Left ventricle myocardium superior (tissue), 1 donor: ENCODE data around the gene PAWR. TPM values are rescaled to one million over a fixed set of nuclear protein-coding genes. Genes with fewer than 3 reads are reported as not detected.
"Not testable (repeated sequence)": the region's sequence is repeated elsewhere in the genome, so short reads cannot be mapped to it uniquely, and the experiment has no call there.

Experiments used
- ATAC-seq: fragments of 200-7000 bp; cut with Tn5 transposase; one replicate; pipeline ENCODE4 v1.9.1; 2020; ENCODE audit warnings: mild to moderate bottlenecking, moderate library complexity
- DNase-seq: peaks from one replicate; pipeline ENCODE4 v3.0.0-alpha.2; 2020
- intact Hi-C: fragments of 100-400 bp; cut with micrococcal nuclease; formaldehyde crosslinking; loops from one replicate; pipeline ENCODE4 v1.11.0; 2022
- total RNA-seq: library from RNA; stranded (reverse); fragmentation: NEBNext Ultra II Directional; extraction: Animal tissue kit (Norgen Biotek cat#: 25700); gene quantifications from one replicate; pipeline ENCODE4 v1.2.1, GENCODE V29; 2021
- donor health status: DM: no; HTN: yes; CAD: no; lungs with severe emphysema.

PAWR gene
- total RNA-seq, 1 donor from 2014 or later, result 17.3 TPM

- no peak for DNase-seq
- intact Hi-C loops, result no loop called here
- ATAC-seq, result no peak
Measured at GRCh38 chr12:79560225-79560889, 130.4 kb downstream of the PAWR start.

DNA sequence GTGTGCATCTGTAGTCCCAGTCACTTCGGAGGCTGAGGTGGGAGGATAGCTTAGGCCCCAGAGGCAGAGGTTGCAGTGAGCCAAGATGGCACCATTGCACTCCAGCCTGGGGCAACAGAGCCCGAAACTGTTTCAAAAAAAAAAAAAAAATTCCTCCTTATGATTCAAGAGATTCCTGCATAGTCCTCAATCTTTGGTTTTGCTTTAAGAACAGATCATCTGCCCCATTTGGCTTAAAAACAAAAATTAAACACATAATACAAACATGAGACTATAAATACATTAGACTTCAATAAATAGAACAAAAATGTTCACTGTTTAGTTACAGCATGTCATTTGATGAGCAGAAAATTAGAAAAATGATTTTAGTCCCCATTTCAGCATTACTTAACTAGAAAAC lies 131.2 kb downstream of the PAWR start:
- intact Hi-C loops, result loop anchor here (5.0 to 10.0 kb wide), 2 partner anchors 175 to 713 kb away; no protein-coding TSS in a partner anchor
- ATAC-seq, result no peak
- DNase-seq, result no peak

- DNase-seq (no peak), ATAC-seq (peak; percentile 61)
- intact Hi-C loops, result loop anchor here (5.0 to 10.0 kb wide), 2 partner anchors 176 to 713 kb away; no protein-coding TSS in a partner anchor
Measured at GRCh38 chr12:79558924-79559469, 131.8 kb downstream of the PAWR start.

DNA sequence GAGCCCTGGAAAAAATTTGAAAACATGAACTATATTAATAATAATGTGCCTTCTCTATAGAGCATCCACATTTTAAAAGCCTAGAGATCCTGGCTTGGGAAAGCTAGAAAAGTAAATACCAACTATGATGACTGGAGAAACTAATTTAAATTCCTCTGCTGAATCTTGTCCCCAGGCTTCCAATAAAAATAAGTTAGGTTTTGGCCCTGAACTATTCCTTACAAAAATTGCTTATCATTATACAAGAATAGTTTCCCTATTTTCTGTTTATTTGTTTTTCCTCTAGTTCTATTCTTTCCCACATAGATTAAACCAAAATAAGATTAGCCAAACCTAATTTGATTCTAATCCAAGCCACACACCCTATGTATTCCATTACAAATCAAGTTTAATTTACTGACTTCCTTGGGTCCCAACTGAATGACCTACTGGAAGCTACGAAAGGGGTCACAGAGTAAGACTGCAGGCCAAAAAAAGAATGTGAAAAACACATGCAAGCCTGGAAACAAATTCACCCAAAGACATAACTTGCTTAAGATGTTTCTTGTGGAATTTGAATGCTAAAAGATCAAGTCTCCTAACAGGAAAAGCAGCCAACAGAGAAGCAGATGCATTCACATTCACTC lies 133.0 kb downstream of the PAWR start:
- DNase-seq, result no peak
- ATAC-seq, result peak; percentile 80
- intact Hi-C loops, result loop anchor here (5.0 to 10.0 kb wide), 2 partner anchors 177 to 714 kb away; no protein-coding TSS in a partner anchor

DNA sequence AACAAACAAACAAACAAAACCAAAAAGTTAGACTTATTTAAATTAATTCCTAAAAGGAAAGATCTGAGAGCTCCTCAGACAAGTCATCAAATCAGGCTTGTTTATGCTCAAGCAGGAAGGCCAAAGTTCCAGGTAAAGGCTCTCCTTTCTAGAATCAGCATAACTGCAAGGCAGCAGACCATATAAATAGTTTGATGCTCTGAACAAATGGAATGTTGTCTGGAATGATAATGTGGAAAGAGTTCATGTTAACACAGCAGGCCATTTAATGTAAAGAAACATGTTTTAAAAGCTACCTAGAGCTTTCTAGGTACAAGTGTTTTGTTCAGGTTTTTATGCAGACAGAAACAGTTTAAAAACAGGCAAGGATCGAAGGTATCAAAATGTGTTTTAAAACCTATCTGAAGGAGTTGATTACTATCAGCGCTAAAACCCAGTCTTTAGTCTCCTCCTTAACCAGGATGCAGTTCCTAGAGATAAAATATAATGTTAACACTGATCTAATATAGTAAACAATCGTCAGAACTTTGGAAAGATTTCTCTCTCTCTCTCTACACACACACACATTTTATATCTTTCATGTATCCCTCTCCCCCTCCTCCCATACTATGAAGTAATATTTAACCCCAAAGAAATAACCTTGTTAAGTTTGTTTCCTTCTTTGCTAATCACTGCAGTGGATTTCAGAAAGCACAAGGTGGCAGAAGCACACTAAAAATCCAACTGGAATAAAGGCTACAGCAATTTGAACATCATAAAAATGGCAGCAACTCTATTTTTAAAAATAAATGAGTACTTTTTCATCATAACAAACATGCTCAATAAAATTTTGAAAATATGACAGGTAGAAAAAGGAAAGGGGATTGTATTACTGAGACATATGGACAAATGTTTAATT lies 135.5 kb downstream of the PAWR start:
- DNase-seq (no peak), ATAC-seq (peak; percentile 32)
- intact Hi-C loops, result loop anchor here (5.0 to 10.0 kb wide), 2 partner anchors 180 to 717 kb away; no protein-coding TSS in a partner anchor

- DNase-seq, result no peak
- intact Hi-C loops, result loop anchor here (5.0 to 10.0 kb wide), 2 partner anchors 181 to 633 kb away; no protein-coding TSS in a partner anchor
- ATAC-seq, result no peak
Measured at GRCh38 chr12:79553863-79554574, 136.7 kb downstream of the PAWR start.

- ATAC-seq, result no peak
- intact Hi-C loops, result loop anchor here (5.0 to 10.0 kb wide), 2 partner anchors 183 to 635 kb away; no protein-coding TSS in a partner anchor
- no peak for DNase-seq
Measured at GRCh38 chr12:79552192-79552591, 138.6 kb downstream of the PAWR start.

DNA sequence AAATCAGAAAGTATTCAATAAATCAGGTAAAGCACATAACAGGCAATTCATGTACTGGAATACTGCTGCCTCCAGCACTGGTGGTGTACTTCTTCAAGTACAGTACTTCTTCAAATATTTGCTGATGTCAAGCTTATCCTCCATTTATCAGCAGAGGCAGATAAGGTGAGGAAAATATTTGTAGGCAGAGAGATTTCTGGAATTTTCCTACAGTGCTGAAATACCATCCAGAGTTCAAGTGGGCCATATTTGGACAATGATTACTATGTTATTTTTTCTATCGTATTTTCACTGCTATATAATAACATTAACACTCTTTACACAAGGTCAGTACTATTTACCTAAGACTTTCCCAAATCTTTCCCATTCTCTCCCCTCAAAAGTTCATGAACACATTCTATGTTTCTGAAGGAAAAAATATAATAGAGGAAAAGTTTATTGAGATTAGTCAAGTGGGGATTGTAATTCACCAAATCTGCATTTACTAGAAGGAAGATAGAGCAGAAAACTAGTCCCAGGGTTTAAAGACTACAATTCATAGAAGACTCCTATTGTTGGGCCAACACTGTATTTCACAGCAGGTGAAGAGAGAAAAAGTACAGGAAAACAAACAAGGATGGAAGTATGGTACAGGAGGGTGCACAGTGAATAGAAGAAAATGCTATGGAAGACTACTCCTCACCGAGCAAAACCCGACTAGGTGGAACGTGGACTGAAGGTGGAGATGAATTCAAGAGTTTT lies 141.1 kb downstream of the PAWR start:
- DNase-seq, result no peak
- ATAC-seq, result no peak
- intact Hi-C loops, result loop anchor here (5.0 to 10.0 kb wide), 2 partner anchors 185 to 638 kb away; no protein-coding TSS in a partner anchor

DNA sequence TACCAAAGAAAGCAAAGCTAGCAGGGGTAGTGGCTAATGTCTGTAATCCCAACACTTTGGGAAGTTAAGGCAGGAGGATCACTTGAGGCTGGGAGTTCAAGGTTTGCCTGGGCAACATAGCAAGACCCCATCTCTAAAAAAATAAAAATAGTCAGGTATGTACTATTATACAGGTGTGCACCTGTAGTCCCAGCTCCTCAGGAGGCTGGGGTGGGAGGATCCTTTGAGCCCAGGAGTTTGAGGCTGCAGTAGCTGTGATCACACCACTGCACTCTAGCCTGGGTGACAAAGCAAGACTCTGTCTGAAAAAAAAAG lies 142.2 kb downstream of the PAWR start:
- ATAC-seq (no peak), DNase-seq (no peak)
- intact Hi-C loops, result no loop called here

- ATAC-seq (peak; percentile 65), DNase-seq (no peak)
- intact Hi-C loops, result no loop called here
Measured at GRCh38 chr12:79547735-79548609, 142.8 kb downstream of the PAWR start.

DNA sequence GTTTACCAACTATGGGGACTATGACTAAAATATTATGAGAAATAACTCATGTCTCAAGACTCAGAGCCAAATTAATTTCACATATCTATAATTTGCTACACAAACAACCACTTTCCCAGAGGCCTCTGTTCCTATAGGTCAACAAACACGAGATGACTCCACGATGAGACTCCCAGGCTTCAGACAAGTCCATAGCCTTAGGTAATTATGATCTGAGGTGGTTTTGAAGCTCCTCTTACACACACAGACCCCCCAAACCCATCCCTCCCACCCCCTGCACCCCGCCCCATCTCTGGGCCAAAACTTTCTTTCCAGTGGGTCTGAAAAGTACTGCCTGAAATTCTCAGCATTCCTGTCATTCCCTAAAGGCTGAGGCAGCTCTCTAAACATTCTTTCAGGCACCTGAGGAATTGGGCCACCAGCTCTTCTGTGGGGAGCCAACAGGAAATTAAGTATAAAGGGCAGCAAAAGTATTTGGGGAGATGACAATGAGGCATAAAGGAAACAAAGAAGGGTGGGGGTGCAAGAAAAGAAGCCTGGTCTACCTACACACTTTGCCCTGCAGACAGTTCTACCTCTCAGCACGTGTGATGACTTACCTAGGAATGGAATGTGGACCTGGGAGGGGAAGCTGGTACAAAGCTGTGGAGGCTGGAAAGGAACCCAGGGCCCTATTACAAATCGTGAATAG lies 143.6 kb downstream of the PAWR start:
- DNase-seq, result no peak
- intact Hi-C loops, result no loop called here

DNA sequence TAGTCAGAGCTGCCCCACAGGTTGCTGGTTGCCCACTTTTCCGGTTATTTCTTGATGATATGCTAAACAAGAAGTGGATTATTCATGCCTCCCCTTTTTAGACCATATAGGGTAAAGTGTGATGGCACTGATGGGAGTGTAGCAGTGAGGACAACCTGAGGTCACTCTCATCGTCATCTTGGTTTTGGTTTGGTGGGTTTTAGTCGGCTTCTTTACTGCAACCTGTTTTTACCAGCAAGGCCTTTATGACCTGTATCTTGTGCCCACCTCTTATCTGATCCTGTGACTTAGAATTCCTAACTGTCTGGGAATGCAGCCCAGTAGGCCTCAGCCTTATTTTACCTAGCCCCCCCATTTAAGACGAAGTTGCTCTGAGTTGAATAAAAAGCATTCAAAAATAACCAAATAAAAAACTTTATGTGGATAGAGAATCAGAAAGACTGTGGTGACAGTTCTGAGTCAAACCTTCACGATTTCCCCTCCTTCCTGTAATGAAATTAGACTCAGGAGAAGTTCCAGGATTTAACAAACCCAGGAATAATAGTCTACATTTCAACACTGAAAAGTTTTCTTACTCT lies 144.2 kb downstream of the PAWR start:
- intact Hi-C loops, result no loop called here
- ATAC-seq (no peak), DNase-seq (no peak)

More for the DNA sequence above, 143.6 kb downstream of the PAWR start:
- ATAC-seq, result no peak

GRCh38 chr12:79544439-79544838 lies 146.3 kb downstream of the PAWR start:
- ATAC-seq, DNase-seq, intact Hi-C loops: not testable (repeated sequence)

- no peak for ATAC-seq
- intact Hi-C loops, result no loop called here
- DNase-seq, result no peak
Measured at GRCh38 chr12:79537675-79538074, 153.1 kb downstream of the PAWR start.

- DNase-seq (no peak), ATAC-seq (no peak)
- intact Hi-C loops, result no loop called here
Measured at GRCh38 chr12:79535751-79536150, 155.0 kb downstream of the PAWR start.
